ENCODE results near the gene DAPK1. TPM values are rescaled to one million over a fixed set of nuclear protein-coding genes. Genes with fewer than 3 reads are reported as not detected.

DAPK1 gene
- total and polyA plus RNA-seq, 8 donors: 78.2 to 242 (median 215) TPM

GRCh38 chr9:87611776-87612175 is 114.1 kb downstream of the DAPK1 start:
- H3K4me1 ChIP-seq: peaks cover 37 to 100% of the 10 kb centered on the region in 2 donors
- H3K27ac ChIP-seq: peak overlapping the region; percentile 39 to 77
- H3K27me3 ChIP-seq: no peaks in the 10 kb centered on the region
- TF ChIP-seq CTCF (IDR thresholded peaks at IDR 0.05): no peak
- no peaks in the 10 kb centered on the region for H3K36me3 ChIP-seq
- no peaks in the 10 kb centered on the region for H3K9me3 ChIP-seq
- DNase-seq (no peak), ATAC-seq (no peak)
- intact Hi-C loops (cut with DNase I): no loop called here
- H3K4me3 ChIP-seq: no peak overlapping the region

- Histone ChIP-seq H3K36me3 (no peaks in the 10 kb centered on the region), H3K4me3 (no peak overlapping the region), H3K9me3 (no peaks in the 10 kb centered on the region), H3K27ac (peak overlapping the region; percentile 39 to 77), H3K4me1 (peaks cover 37 to 94% of the 10 kb centered on the region in 2 donors), H3K27me3 (no peaks in the 10 kb centered on the region)
- no peak for TF ChIP-seq CTCF (IDR thresholded peaks at IDR 0.05)
- intact Hi-C loops (cut with DNase I): no loop called here
- DNase-seq (no peak), ATAC-seq (no peak)
Observed at GRCh38 chr9:87612536-87612935, 114.9 kb downstream of the DAPK1 start.

- peaks cover 37 to 90% of the 10 kb centered on the region in 2 donors for H3K4me1 ChIP-seq
Observed at GRCh38 chr9:87613265-87614111, 115.8 kb downstream of the DAPK1 start.

GRCh38 chr9:87614397-87614796 is 116.7 kb downstream of the DAPK1 start:
- H3K27ac ChIP-seq: peak overlapping the region in 1 of 2 donors; percentile 77
- no peaks in the 10 kb centered on the region for H3K9me3 ChIP-seq
- TF ChIP-seq CTCF (IDR thresholded peaks at IDR 0.05): no peak
- intact Hi-C loops (cut with DNase I): no loop called here
- DNase-seq (peak in 1 of 4 donors; percentile 63), ATAC-seq (peak; percentile 20)
- peaks cover 0 to 2% of the 10 kb centered on the region in 2 donors for H3K36me3 ChIP-seq
- peaks cover 37 to 81% of the 10 kb centered on the region in 2 donors for H3K4me1 ChIP-seq
- no peak overlapping the region for H3K4me3 ChIP-seq
- H3K27me3 ChIP-seq: no peaks in the 10 kb centered on the region

More at GRCh38 chr9:87613265-87614111, 115.8 kb downstream of the DAPK1 start:
- DNase-seq (peak in 1 of 4 donors; percentile 77), ATAC-seq (peak; percentile 72)
- Histone ChIP-seq H3K4me3 (no peak overlapping the region), H3K27me3 (no peaks in the 10 kb centered on the region), H3K36me3 (no peaks in the 10 kb centered on the region), H3K9me3 (no peaks in the 10 kb centered on the region), H3K27ac (peak overlapping the region; percentile 39 to 77)
- intact Hi-C loops (cut with DNase I): no loop called here
- no peak for TF ChIP-seq CTCF (IDR thresholded peaks at IDR 0.05)

GRCh38 chr9:87615136-87615535 is 117.5 kb downstream of the DAPK1 start:
- ATAC-seq: no peak
- intact Hi-C loops (cut with DNase I): no loop called here

More at GRCh38 chr9:87615136-87615535, 117.5 kb downstream of the DAPK1 start:
- Histone ChIP-seq H3K9me3 (no peaks in the 10 kb centered on the region), H3K4me3 (no peak overlapping the region), H3K27ac (peak overlapping the region in 1 of 2 donors; percentile 77), H3K36me3 (peaks cover 0 to 5% of the 10 kb centered on the region in 2 donors), H3K27me3 (no peaks in the 10 kb centered on the region), H3K4me1 (peaks cover 35 to 74% of the 10 kb centered on the region in 2 donors)
- DNase-seq: no peak
- no peak for TF ChIP-seq CTCF (IDR thresholded peaks at IDR 0.05)
